ENCODE data around the gene P2RX3.

The P2RX3 gene

DNA sequence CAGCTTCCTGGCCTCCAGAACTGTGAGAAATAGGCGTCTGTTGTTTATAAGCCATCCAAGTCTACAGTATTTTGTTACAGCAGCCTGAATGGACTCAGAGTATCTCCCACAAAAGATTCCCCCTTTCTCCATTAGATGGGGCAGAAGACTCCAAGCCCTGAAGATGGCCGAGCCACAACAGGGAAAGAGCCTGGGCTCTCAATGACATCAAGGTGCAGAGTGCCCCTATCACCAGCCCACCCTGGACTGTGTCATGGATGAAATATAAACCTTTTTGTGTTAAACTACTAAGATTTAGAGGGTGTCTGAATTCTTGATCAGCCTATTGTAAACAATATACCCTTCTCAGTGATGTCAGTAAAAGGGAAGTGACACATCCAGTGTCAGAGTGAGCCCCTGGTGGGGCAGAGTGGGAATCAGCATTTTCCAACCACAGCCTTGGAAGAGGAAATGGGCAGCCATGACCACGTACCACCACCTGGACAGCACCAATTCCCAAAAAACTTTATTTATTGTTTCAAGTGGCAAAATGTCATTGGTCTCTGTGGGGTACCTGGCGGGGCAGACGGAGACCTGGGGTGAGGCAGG is 38.9 kb upstream of the P2RX3 start:
- ChIA-PET CTCF (no interaction called here), POLR2A (ENCODE audit: low non-redundant PET) (no interaction called here)
- TF ChIP-seq, protein P1, sequence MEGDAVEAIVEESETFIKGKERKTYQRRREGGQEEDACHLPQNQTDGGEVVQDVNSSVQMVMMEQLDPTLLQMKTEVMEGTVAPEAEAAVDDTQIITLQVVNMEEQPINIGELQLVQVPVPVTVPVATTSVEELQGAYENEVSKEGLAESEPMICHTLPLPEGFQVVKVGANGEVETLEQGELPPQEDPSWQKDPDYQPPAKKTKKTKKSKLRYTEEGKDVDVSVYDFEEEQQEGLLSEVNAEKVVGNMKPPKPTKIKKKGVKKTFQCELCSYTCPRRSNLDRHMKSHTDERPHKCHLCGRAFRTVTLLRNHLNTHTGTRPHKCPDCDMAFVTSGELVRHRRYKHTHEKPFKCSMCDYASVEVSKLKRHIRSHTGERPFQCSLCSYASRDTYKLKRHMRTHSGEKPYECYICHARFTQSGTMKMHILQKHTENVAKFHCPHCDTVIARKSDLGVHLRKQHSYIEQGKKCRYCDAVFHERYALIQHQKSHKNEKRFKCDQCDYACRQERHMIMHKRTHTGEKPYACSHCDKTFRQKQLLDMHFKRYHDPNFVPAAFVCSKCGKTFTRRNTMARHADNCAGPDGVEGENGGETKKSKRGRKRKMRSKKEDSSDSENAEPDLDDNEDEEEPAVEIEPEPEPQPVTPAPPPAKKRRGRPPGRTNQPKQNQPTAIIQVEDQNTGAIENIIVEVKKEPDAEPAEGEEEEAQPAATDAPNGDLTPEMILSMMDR (conservative IDR thresholded peaks at IDR 0.05; ENCODE audit: low read depth) = no peak
- no peak for DNase-seq (ENCODE audit: low spot score)
- H3K27ac ChIP-seq = peak overlapping the region; percentile 97

DNA sequence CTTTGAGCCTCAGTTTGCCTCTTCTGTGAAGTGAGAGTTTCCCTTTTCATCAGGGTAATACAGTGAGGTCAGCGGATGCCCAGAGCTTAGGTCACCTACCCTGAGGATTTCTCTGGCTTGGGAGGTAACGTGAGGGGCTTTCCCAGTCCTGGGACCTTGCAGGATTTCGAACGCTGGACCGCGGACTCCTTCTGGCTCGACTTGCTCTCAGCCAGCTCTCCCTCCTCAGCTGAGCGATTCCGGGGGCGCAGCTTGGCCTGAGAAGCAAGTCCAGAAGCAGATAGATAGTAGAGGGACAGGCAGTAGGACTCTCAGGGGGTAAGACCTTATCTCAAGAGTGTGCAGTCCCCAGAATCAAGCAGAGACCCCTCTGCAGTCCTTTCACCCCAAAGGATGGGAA is 37.4 kb upstream of the P2RX3 start:
- CTCF ChIA-PET = no interaction called here
- H3K27ac ChIP-seq = peak overlapping the region; percentile 97
- DNase-seq (ENCODE audit: low spot score) = no peak
- TF ChIP-seq, protein P1 (conservative IDR thresholded peaks at IDR 0.05; ENCODE audit: low read depth) = no peak
- POLR2A ChIA-PET (ENCODE audit: low non-redundant PET) = no interaction called here

- H3K27ac ChIP-seq = peak overlapping the region; percentile 97
- CTCF ChIA-PET = no interaction called here
- POLR2A ChIA-PET (ENCODE audit: low non-redundant PET) = no interaction called here
- TF ChIP-seq, protein P1 (conservative IDR thresholded peaks at IDR 0.05; ENCODE audit: low read depth) = no peak
- DNase-seq (ENCODE audit: low spot score) = no peak
Measured at GRCh38 chr11:57301711-57302423, 36.3 kb upstream of the P2RX3 start.

GRCh38 chr11:57302489-57302888 is 35.7 kb upstream of the P2RX3 start:
- DNase-seq (ENCODE audit: low spot score) = no peak
- TF ChIP-seq, protein P1 (conservative IDR thresholded peaks at IDR 0.05; ENCODE audit: low read depth) = no peak
- H3K27ac ChIP-seq = peak overlapping the region; percentile 97
- ChIA-PET POLR2A (ENCODE audit: low non-redundant PET) (interaction anchor here (0.7 kb wide), 1 partner anchor 14 kb away, joined by 5 read pairs; no protein-coding TSS in a partner anchor), CTCF (interaction anchor here (0.6 kb wide), 1 partner anchor 228 kb away, joined by 3 read pairs; the partner anchor contains the start of gene TIMM10)

DNA sequence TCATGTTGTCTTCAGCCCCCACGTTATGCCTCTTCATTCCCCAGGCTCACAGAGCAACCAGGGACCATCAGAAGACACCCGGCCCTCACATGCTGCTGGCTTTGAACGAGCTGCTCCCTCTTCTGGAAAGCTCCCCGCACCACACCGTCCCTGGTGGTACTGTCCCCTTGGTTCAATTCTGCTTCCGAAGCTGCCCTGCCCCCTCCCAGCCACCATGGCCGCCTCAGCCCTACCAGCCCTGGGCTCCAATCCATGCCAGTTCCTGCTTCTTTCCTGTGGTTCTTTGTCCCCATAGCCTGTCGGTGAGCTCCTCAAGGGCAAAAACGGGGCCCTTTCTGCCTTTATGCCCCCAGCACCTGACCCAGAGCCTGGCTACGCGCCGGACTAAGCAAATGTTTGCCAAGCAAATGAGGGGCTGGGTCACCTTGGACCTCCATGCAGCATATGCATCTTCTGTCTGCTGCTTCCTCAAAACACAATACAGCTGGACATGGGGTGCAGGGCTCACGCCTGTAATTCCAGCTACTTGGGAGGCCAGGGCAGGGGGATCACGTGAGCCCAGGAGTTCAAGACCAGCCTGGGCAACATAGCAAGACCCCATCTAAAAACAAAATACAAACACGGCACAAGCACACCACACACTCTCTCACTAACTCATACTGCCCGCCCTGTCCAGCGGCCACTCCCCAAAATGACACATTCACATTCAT is 34.7 kb upstream of the P2RX3 start:
- H3K27ac ChIP-seq = peak overlapping the region; percentile 97
- ChIA-PET POLR2A (ENCODE audit: low non-redundant PET) (interaction anchor here (0.6 to 1.1 kb wide), 3 partner anchors 9 to 19 kb away, joined by 4 to 5 read pairs (median 4); no protein-coding TSS in a partner anchor), CTCF (interaction anchor here (0.7 kb wide), 1 partner anchor 444 kb away, joined by 3 read pairs; no protein-coding TSS in a partner anchor)
- TF ChIP-seq, protein P1 (conservative IDR thresholded peaks at IDR 0.05; ENCODE audit: low read depth) = no peak
- DNase-seq (ENCODE audit: low spot score) = no peak

DNA sequence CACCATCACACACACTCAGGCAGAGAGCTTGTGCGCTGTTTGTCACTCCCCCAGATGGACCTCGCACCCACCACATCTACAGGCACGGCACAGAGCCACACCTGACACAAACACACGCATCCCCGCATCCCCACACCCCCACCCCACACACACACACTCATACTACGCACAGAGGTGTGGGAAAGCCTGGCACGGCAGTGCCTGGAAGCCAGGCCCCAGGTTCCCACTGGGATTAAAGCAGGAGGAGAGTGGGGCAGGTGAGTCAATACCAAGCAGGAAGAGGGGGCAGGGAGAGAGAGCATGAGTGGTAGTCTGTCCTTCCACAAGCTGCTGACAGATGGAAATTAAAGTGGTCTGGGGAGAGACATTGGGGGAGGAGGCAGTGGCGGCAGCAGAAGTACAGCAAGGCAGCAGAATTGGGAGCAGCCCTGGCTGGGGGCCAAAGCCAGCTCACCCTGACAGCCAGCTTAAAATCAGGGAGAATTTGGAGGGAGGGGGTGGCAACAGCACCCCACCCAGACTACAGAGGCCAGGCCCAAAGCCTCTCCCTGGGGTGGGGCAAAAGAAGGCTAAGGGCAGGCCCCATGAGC is 34.1 kb upstream of the P2RX3 start:
- ChIA-PET POLR2A (ENCODE audit: low non-redundant PET) (interaction anchor here (0.6 to 1.1 kb wide), 2 partner anchors 9 to 18 kb away, joined by 4 read pairs; no protein-coding TSS in a partner anchor), CTCF (interaction anchor here (0.7 kb wide), 1 partner anchor 445 kb away, joined by 3 read pairs; no protein-coding TSS in a partner anchor)
- TF ChIP-seq, protein P1 (conservative IDR thresholded peaks at IDR 0.05; ENCODE audit: low read depth) = no peak
- H3K27ac ChIP-seq = peak overlapping the region; percentile 97
- DNase-seq (ENCODE audit: low spot score) = peak; percentile 72
